NOMO-1 treated with DMSO at 0.1 percent for 48 hours (cell line): ENCODE results near the gene OMP.

ENCODE experiments used
- DNase-seq: peaks from one replicate; lab custom pipeline; 2025; ENCODE audit not compliant: unreplicated experiment; lab: John Stamatoyannopoulos, UW

The OMP gene

DNA sequence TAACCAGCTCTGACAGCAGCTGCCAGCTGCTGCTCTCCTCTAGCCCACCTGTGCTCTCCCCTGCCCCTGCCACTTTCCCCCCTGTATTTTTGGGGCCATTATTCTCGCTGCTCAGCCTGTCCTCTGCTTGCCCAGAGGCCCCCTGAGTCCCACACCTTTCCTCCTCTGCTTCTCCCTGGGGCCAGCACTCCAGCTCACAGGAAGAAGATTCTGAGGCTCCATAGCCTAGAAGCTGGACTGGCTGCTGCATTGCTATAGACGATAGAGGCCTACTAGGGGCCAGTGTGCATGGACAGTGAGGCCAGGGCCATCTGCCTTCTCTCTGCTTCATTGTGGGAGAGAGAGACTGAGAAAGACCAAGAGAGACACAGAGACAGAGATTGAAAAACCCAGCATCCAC is 679 bp downstream of the OMP start:
- no peak for DNase-seq

DNA sequence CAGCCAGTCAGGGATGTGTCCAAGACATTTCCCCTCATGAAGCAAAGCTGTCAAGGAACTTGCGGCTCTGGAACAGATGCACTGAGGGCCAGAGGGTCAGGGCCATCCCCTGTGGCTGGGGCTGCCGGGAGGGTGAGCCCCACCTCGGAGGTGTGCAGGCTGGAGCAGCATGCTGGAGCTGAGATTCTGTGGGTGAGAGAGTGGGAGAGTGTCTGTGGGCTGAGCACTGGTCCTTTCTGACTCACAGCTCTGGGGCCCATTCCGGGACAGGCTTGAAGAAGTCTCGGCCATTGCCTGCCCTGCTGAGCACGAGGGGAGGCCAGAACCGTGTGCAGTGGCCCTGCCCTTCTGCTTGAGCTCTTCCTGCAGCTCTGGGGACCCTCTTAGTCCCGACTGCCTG is 2.1 kb downstream of the OMP start:
- DNase-seq, result no peak

DNA sequence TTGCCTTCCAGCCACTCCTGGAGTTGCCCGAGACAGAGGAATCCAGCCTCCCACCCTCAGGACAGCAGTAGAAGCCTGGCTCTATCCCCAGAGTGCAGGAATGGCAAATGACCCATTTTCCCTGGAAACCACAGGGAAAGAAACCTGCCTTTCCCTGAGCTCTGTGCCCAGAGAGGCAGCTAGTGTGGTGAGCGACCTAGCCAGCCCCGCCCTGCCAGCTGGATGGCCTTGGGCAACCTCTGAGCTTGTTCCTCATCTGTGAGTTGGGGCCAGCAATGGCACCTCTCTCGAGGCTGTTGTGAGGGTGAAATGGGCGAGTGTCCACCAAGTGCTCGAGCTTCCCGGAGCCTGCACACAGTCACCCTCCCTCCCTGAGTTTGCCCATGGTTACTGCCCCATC is 3.7 kb downstream of the OMP start:
- DNase-seq, result no peak

DNA sequence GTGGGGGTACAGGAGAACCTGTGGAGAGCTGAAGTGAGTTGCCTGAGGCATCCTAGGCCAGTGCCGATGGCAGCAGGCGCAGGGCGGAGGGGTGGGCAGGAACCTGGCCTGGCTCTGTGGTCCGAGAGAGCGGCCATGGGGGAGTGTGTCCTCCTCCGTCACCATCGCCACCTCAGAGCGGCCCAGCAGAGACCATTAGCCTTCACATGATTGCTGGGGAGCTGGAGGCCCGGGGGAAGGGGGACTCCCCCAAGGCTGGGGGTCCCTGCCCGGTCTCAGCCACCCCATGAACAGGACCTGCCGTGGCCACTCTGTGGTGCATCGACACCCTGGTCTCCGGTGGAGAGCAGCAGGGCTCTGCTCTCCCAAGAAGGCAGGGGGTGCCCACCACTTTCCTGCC is 4.1 kb downstream of the OMP start:
- DNase-seq, result no peak

DNA sequence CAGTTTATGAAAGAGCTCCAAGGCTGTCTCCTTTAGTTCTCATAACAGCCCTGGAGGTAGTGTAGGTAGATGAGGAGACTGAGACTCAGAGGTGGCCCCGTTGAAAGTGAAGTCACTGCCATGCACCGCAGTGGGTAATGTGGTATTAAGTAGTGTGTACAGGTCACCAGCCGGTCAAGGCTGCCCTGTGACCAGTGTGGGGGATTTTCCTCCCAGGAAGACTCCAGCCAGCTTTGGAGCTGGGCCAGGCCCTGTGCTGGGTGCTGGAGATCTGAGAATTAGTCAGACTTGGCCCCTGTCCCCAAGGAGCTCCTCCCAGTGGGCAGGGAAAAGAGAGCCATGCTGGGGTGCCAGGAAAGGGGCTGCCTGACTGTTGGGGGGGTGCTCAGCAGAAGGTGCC is 5.3 kb downstream of the OMP start:
- no peak for DNase-seq

DNA sequence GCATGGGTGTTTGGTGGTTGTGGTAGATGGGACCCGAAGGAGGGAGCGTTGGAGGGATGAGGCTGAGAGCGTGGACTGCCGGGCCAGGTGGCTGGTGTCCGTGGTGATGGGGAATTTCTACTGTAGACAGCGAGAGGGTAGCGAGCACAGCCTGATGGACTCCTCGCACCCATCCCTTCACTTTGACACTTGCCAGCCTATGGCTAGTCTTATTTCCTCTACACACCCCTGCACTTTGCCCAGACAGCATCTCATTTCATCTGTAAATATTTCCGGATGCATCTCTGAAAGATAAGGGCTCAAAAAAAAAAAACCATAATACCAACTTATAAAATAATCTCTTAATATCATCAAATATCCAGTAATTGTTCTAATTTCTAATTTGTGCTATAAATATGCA is 5.8 kb downstream of the OMP start:
- no peak for DNase-seq

DNA sequence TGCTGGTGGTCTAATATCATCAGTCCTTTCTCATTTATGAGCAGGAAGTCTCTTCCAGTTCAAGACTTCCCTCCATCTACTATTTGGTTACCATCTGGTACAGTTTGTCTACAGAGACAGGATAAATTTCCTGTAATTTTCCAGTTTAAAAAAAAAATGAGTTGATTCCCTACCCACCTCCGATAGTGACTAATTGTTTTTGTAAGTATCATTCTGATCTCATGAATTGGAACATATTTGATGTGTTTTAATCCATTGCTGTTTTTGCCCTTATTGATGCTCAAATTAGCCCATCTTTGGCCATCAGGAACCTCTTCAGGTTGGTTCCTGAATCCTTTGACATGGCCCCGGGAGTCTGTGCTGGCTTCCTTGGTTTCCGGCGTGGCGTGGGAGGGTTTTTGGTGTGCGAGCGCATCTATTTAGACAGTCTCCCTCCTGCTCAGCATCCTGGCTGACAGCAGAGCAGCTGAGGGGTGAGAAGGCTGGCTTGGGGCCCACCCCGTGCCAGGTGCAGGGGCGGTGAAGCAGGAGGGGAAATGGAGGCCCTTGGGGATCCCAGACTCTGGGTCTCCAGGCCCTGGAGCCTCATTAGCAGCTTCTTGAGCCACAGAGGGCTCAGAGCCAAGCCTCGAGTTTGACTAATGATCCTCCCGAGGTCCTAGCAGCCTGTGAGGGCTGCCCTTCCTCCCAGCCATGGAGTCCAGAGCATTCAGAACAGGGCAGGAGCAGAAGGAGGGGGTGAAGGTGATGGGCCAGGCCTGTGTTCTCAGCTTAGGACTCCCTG is 6.8 kb downstream of the OMP start:
- no peak for DNase-seq

DNA sequence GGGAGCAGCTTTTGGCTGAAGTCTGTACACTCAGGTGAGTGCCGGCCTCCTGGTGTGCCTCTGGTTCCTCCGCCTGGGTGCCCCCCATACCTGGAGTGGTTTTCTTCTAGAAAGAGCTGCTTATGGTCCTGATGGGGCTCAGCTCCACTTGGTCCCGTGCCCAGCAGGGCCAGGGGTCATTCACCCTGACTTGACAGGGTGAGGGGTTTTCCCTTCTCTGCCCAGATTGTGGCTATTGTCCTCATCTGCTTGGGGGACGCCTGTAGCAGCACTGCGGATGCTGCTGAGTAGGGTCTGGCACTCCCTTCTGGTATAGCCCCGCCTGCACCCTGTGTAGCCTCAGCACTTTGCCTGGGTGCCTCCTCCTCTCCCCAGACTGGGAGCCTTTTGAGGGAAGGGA is 8.2 kb downstream of the OMP start:
- DNase-seq, result no peak

DNA sequence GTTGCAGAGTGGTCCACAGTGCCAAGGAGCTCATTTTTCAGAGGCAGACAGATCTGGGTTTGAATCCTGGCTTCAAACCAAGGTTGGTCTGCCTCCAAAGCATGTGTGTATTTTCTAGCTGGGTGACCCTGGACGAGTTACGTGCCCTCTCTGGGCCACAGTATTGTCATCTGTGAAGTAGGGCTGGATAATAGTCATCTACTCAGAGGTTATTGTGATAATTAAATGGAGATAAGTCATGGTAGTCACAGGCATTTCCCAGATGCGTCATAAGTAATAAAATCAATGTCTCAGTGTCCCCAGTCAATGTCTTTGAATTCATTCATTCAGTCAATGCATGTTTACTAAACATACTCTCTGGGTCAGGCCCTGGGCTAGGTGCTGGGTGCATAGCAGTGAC is 8.6 kb downstream of the OMP start:
- DNase-seq, result no peak

DNA sequence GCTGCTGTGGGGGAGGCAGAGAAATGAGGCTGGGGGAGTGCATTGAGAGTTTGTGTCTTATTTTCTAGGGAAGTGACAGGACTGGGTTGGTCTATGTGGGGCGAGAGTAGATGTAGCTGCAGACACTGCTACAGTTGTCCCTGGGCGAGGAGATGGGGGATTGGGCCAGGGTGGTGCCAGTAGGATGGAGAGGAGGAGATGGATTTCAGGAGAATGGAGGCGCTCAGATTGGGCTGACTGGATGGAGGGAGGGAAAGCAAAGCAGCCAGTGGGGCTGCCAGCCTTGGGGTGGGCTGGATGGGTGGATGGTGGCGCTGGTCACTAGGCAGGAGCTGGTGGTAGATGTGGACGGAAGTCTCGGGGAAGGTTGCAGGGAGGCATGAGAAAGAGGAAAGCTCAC is 9.3 kb downstream of the OMP start:
- DNase-seq, result no peak

DNA sequence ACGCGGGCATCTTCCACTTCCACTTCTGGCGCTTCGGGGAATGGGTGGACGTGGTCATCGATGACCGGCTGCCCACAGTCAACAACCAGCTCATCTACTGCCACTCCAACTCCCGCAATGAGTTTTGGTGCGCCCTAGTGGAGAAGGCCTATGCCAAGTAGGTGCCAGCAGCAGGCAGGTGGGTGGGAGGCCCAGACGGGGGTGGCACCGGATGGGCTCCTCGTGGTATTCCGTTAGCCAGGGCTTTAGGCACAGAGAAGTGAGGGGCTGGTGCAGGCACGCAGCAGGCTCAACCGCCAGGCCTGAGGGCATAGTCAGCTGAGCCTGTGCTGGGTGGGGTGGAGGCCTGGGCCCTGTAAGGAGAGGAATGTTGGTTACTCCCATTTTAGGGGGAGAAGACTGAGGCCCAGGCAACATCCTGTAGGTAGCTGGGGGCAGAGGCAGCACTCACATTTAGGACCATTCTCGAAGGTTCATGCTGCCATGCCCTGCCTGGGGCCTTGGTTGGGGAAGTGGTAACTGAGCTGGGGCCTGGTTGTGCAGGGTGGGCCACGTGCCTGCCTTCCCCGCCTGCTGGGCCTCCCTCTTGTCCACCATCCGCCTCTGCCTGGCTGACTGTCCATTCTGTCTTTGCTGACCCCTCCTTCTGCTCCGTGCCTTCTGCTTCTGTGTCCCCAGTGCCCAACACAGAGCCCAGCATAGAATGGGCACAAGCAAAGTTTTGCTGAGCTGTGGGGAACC is 10.2 kb downstream of the OMP start:
- DNase-seq, result no peak

DNA sequence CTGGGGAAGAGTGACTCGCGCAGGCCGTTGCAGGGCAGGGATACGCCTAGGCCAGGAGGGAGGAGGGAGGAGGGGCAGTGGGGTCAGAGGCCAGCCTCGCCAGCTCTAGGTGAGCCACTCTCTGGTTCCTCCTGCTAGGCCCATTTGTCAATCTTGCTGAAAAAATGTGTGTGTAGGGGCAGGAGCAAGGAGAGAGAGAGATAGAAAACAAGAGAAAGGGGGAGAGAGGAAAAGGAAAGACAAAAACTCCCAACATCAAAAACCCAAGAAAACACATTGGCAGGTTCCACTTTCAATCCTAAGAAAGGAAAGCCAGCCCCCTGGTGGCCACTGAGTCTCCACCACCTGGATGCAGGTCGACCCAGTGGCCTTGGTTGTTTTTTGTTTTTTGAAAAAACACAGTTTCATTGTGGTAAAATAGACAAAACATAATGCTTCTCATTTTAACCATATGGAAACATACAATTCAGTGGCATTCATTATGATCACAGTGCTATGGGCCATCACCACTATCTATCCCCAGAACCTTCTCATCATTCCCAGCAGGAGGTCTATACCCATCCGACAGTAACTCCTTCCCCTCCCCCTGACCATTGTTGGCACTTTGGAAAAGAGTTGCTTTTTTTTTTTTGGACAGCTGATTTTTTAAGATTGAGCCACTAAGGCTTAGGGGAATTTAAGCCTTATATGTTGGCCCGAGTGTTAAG is 10.9 kb downstream of the OMP start:
- DNase-seq, result no peak

DNA sequence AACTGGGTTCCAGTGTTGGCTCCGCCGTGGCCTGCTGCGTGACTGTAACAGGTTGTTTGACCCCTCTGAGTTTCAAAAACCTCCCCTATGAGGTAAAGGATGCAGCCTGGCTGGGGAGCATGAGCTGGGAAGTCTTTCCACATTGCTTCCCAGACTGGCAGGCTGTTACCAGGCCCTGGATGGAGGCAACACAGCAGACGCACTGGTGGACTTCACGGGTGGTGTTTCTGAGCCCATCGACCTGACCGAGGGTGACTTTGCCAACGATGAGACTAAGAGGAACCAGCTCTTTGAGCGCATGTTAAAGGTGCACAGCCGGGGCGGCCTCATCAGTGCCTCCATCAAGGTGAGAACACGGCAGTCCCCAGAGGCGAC is 11.4 kb downstream of the OMP start:
- no peak for DNase-seq

DNA sequence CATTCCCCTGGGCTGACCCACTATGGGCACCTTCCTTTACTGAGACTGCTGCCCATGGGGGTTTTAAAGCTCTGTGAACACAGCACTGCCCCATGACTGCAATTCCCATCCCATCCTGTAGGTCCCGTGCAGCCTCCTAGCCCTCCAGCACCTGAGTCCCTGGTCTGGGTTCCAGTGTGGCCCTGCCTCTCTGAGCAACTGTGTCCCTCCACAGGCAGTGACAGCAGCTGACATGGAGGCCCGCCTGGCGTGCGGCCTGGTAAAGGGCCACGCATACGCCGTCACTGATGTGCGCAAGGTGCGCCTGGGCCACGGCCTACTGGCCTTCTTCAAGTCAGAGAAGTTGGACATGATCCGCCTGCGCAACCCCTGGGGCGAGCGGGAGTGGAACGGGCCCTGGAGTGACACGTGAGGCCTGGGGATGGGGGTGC is 12.6 kb downstream of the OMP start:
- no peak for DNase-seq

DNA sequence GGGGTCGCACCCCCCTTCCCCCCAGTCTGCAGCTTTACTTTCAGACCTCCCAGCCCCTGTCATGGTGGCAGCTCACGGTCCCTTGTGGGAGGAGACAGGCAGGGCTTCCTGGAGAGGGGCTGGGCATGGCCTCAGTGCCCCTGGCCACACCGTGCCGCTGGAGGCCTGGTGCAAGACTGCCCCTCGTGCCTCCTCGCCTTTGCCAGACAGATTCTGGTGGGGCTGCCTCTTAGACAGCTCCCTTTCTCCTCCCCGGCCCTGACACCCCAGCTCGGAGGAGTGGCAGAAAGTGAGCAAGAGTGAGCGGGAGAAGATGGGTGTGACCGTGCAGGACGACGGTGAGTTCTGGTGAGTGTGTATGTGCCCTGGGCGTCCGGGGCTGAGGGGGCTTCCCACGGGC is 13.3 kb downstream of the OMP start:
- no peak for DNase-seq

DNA sequence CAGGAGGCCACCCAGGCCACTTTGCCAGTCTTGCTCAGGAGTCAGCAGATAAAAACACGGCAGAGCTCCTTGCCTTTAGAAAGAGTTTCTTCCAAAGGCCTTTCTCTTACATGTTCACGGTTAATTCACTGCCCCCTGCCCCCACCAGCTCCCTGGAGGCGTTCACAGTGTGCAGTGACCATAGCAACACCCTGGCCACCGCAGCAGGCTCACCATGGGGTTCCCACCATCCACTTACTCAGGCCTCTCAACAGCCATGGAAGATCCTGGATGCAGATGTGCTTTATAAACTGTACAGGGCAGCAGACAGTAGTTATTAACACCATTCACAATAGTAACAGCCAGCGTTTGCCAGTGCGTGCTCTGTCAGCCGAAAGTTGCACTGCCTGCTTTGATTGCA is 14.9 kb downstream of the OMP start:
- no peak for DNase-seq

DNA sequence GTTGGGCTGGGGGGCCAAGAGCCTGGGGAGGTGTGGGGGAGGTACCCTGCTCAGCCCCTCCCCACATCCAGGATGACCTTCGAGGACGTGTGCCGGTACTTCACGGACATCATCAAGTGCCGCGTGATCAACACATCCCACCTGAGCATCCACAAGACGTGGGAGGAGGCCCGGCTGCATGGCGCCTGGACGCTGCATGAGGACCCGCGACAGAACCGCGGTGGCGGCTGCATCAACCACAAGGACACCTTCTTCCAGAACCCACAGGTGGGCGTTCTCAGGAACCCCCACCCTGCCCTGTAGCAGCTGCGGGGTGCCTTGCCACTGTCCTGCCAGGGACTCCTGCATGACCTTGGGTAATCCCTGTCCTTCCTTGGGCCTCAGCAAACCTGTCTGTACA is 15.4 kb downstream of the OMP start:
- DNase-seq, result no peak

DNA sequence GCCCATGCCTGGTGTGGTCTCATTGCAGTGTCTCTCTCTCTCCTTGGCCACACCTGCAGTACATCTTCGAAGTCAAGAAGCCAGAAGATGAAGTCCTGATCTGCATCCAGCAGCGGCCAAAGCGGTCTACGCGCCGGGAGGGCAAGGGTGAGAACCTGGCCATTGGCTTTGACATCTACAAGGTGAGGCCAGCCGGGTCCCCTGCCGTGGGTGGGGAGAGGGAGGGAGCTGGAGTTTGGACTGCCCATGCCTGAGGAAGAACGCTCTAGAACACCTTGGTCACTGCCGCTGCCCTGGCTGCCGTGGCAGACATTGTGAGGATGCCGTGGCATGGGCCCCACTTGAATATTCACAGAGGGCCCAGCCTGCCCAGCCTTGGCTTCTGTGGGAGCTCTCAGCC is 16.3 kb downstream of the OMP start:
- no peak for DNase-seq

DNA sequence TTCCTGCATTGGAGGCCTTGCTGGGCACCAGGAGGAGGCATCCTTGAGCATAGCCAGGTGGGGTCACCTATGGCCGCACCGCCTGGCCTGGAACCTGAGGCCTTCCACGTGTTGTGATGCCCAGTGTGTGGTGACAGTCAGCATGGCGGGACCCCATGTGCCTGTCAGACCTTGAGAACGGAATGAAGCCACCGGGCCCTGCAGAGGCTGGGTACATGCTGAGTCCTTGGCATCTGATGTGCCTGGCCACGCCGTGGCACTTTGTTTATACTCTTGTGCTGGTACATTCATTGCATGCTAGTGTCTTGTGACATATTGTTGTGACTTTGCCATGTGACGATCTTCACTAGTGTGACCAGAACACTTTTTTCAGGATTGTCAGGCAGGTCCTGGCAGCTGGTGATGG is 16.9 kb downstream of the OMP start:
- DNase-seq, result no peak

DNA sequence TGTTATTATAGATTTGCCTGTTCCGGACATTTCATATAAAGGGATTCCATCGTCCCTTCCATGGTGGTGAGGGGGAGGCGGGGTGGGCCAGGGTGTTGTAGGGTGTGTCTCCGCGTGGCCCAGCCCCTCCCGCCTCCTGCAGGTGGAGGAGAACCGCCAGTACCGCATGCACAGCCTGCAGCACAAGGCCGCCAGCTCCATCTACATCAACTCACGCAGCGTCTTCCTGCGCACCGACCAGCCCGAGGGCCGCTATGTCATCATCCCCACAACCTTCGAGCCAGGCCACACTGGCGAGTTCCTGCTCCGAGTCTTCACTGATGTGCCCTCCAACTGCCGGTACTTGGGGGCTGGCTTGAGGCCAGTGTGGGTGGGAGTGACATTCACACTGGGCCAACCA is 17.9 kb downstream of the OMP start:
- no peak for DNase-seq

DNA sequence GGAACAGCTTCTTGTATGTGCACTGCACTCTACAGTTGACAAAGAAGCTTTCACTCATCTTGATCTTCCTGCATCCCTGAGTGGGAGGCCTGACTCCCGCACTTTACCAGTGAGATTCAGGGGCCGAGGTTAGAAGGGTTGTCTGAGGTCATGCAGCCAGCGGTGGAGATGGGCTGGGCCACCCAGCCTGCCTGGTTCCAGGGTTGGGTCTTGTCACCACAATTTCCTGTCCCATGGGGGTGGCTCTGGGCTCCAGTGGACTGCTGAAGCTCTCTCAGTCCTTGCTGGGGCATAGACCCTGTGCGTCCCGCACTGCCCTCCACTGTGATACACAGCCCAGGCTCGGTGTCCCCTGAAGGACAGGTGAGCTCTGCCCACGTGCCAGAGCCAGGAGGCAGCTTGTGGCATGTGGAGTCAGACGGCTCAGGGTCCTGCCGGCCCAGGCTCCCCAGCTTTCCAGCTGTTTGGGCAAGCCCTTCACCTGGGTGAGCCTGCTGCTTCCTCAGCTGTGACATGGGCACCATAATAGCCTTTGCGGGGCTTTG is 18.5 kb downstream of the OMP start:
- DNase-seq, result no peak
